ENCODE measurements around the gene GPR4.

GRCh38 chr19:45641274-45642105 lies 39.5 kb upstream of the GPR4 start:
- TF ChIP-seq POLR2AphosphoS5 (IDR thresholded peaks at IDR 0.05) (no peak), CTCF (IDR thresholded peaks at IDR 0.05) (no peak), POLR2A (IDR thresholded peaks at IDR 0.05) (no peak)

Measured in breast epithelium (tissue), 3 donors.